AG04449 (cell line): Measurements from ENCODE around the gene ZC3H7A.

ENCODE experiments used
- CTCF ChIA-PET: fragments of 350-600 bp; formaldehyde crosslinking; extraction: SDS; loops from one replicate; lab custom pipeline; 2021; ENCODE audit warnings: antibody characterized with exemption; lab: Yijun Ruan, JAX
- POLR2A ChIA-PET: fragments of 400-600, 350-600 bp; formaldehyde crosslinking; extraction: SDS; loops from one replicate; lab custom pipeline; 2020; ENCODE audit warnings: antibody characterized with exemption, inconsistent platforms; lab: Yijun Ruan, JAX
- DNase-seq: peaks from one replicate; pipeline ENCODE4 v3.0.0-alpha.2; 2010; ENCODE audit warnings: low read depth, low spot score
- H3K4me3 ChIP-seq: 2 replicates; pipeline ENCODE4 v1.5.1; 2011; ENCODE audit warnings: low read depth, mild to moderate bottlenecking, control low read depth, low read length
- CTCF ChIP-seq: IDR thresholded peaks from one replicate; pipeline ENCODE4 v1.5.1; 2011; ENCODE audit warnings: mild to moderate bottlenecking, moderate library complexity, low read length, control low read depth, inconsistent platforms; ENCODE audit not compliant: insufficient read depth; ENCODE audit errors: missing control alignments

The ZC3H7A gene

GRCh38 chr16:11780991-11781680 lies 15.9 kb downstream of the ZC3H7A start:
- no peak overlapping the region for H3K4me3 ChIP-seq
- POLR2A ChIA-PET, result interaction anchor here (1.6 kb wide), 1 partner anchor 17 kb away, joined by 10 read pairs; the partner anchor contains the start of gene ZC3H7A
- DNase-seq, result no peak
- CTCF ChIA-PET, result interaction anchor here (0.8 to 8.3 kb wide), 6 partner anchors 10 to 392 kb away, joined by 3 to 77 read pairs (median 4); partner anchors contain the start of gene ZC3H7A
- TF ChIP-seq CTCF, result no peak

- DNase-seq, result no peak
- H3K4me3 ChIP-seq, result no peak overlapping the region
- ChIA-PET CTCF (interaction anchor here (1.2 kb wide), 1 partner anchor 19 kb away, joined by 3 read pairs; no protein-coding TSS in a partner anchor), POLR2A (interaction anchor here (0.6 kb wide), 1 partner anchor 54 kb away, joined by 3 read pairs; no protein-coding TSS in a partner anchor)
- TF ChIP-seq CTCF, result no peak
Measured at GRCh38 chr16:11779074-11779473, 18.0 kb downstream of the ZC3H7A start.

DNA sequence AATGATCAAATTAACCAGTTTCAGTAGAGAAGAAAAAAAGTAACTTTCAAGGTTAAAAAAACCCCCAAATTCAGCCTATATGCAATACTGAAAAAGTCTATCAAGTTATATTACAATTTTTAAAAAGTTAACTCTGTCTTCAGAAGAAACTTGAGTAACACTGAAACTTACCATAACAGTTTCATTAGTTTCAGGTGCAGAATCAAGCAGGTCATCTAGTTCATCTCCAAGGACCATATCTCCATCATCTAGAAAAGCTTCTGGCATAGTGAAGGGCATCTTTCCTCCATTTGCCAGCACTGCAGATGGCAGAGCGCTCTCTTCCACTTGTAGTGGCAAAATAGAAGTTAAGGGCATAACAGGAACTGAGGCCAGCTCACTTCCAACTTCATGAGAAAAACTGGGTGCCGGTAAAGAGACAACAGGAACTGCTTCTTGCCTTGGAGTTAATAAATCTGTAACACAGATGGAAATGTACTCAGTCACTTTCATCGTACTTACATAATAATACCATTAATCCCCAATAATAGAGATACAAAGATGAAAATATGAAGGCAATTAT lies 22.9 kb downstream of the ZC3H7A start:
- no peak for DNase-seq
- ChIA-PET POLR2A (no interaction called here), CTCF (interaction anchor here (1.4 kb wide), 1 partner anchor 9 kb away, joined by 3 read pairs; no protein-coding TSS in a partner anchor)
- H3K4me3 ChIP-seq, result no peak overlapping the region
- TF ChIP-seq CTCF, result no peak

DNA sequence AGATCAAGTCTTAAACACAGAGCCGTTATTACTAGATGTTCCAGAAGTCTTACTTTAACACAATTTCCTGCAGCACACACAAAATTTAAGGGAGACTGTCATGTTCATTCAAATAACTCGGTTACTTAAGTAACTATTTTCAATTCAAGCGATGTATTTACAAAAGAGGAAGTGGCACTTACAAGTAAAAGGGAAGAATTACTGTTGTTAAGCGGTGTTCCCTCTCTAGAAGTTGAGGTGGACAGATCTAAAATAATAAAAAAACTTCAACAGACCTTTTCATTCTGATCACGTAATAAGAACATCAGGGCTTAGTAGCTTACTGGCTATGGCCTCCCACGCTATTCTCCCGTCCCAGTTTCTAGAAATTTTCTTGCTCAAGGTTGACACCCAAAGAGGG lies 28.2 kb downstream of the ZC3H7A start:
- no peak overlapping the region for H3K4me3 ChIP-seq
- no peak for TF ChIP-seq CTCF
- no peak for DNase-seq
- ChIA-PET CTCF (interaction anchor here (2.0 kb wide), 1 partner anchor 12 kb away, joined by 4 read pairs; no protein-coding TSS in a partner anchor), POLR2A (no interaction called here)

GRCh38 chr16:11762431-11762830 lies 34.6 kb downstream of the ZC3H7A start:
- ChIA-PET POLR2A (no interaction called here), CTCF (interaction anchor here (1.1 kb wide), 1 partner anchor 35 kb away, joined by 4 read pairs; no protein-coding TSS in a partner anchor)
- H3K4me3 ChIP-seq, result no peak overlapping the region
- no peak for TF ChIP-seq CTCF
- DNase-seq, result no peak

DNA sequence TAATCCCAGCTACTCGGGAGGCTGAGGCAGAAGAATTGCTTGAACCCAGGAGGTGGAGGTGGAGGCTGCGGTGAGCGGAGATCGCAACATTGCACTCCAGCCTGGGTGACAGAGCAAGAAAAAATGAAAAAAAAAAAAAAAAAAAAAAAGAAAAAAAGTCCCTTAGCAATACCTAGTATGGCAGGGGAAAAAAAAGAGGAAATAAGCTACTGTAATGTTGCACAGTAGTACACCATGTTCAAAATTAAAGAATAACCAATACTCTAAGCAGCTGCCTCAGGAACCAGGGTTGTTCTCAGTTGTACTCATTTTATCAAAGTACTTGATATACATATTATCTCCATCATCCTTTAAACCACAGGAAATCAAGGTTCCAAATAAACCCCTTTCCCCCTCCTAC lies 37.1 kb downstream of the ZC3H7A start:
- no peak overlapping the region for H3K4me3 ChIP-seq
- TF ChIP-seq CTCF, result no peak
- POLR2A ChIA-PET, result no interaction called here
- CTCF ChIA-PET, result interaction anchor here (1.0 to 1.7 kb wide), 3 partner anchors 16 to 308 kb away, joined by 3 to 5 read pairs (median 3); partner anchors contain the start of gene TXNDC11
- DNase-seq, result no peak
